ENCODE data around the gene SORT1. TPM values are rescaled to one million over a fixed set of nuclear protein-coding genes. Genes with fewer than 3 reads are reported as not detected.

SORT1 gene
- total RNA-seq, 4 donors from 2014 or later = 92.6 to 136 (median 134) TPM

GRCh38 chr1:109280862-109281261, 116.9 kb downstream of the SORT1 start:
- H3K27me3 ChIP-seq = no peaks in the 10 kb centered on the region
- peak overlapping the region in 3 of 4 donors; percentile 81 to 90 (median 86) for H3K27ac ChIP-seq (replicated peaks in 1 of 4)
- peaks cover 21 to 58% (median 48%) of the 10 kb centered on the region in 4 donors for H3K4me1 ChIP-seq
- H3K9me3 ChIP-seq = no peaks in the 10 kb centered on the region
- peaks cover 0 to 8% (median 0%) of the 10 kb centered on the region in 4 donors for H3K36me3 ChIP-seq
- WGBS = 90% methylated on average over 10 of the region's 12 CpGs
- intact Hi-C loops (cut with DNase I) = no loop called here
- no peak for DNase-seq (ENCODE audit: extremely low spot score)
- TF ChIP-seq EP300 (IDR thresholded peaks at IDR 0.05) (no peak), POLR2AphosphoS5 (IDR thresholded peaks at IDR 0.05) (no peak), POLR2A (IDR thresholded peaks at IDR 0.05; ENCODE audit: low read depth) (no peak), CTCF (IDR thresholded peaks at IDR 0.05) (no peak)
- no peak overlapping the region for H3K4me3 ChIP-seq

- 82% methylated on average over 5 of the region's 5 CpGs for WGBS
- Histone ChIP-seq H3K27me3 (no peaks in the 10 kb centered on the region), H3K27ac (replicated peaks in 1 of 4) (peak overlapping the region in 2 of 4 donors; percentile 1 to 90), H3K4me1 (peaks cover 26 to 65% (median 60%) of the 10 kb centered on the region in 4 donors), H3K4me3 (no peak overlapping the region), H3K36me3 (peaks cover 0 to 8% (median 0%) of the 10 kb centered on the region in 4 donors), H3K9me3 (no peaks in the 10 kb centered on the region)
- DNase-seq (ENCODE audit: extremely low spot score) = no peak
- intact Hi-C loops (cut with DNase I) = no loop called here
- TF ChIP-seq CTCF (IDR thresholded peaks at IDR 0.05) = no peak
- TF ChIP-seq POLR2A (IDR thresholded peaks at IDR 0.05; ENCODE audit: low read depth) = no peak
- no peak for TF ChIP-seq EP300 (IDR thresholded peaks at IDR 0.05)
- no peak for TF ChIP-seq POLR2AphosphoS5 (IDR thresholded peaks at IDR 0.05)
Observed at GRCh38 chr1:109279615-109280278, 118.0 kb downstream of the SORT1 start.

GRCh38 chr1:109277434-109278204, 120.1 kb downstream of the SORT1 start:
- intact Hi-C loops (cut with DNase I) = loop anchor here (2.0 kb wide), 1 partner anchor 121 kb away; no protein-coding TSS in a partner anchor
- H3K4me1 ChIP-seq = peaks cover 19 to 66% (median 56%) of the 10 kb centered on the region in 4 donors
- DNase-seq (ENCODE audit: extremely low spot score) = peak; percentile 95
- H3K4me3 ChIP-seq = no peak overlapping the region
- peaks cover 0 to 15% (median 4%) of the 10 kb centered on the region in 4 donors for H3K36me3 ChIP-seq
- no peaks in the 10 kb centered on the region for H3K9me3 ChIP-seq
- WGBS = 65% methylated on average over 7 of the region's 7 CpGs
- peak overlapping the region; percentile 32 to 60 (median 49) for H3K27ac ChIP-seq (replicated peaks in 1 of 4)
- peak in 1 of 2 donors; percentile 30 for TF ChIP-seq POLR2AphosphoS5 (IDR thresholded peaks at IDR 0.05)
- TF ChIP-seq CTCF (IDR thresholded peaks at IDR 0.05) = peak; percentile 88 to 94 (median 91)
- TF ChIP-seq POLR2A (IDR thresholded peaks at IDR 0.05; ENCODE audit: low read depth) = no peak
- TF ChIP-seq EP300 (IDR thresholded peaks at IDR 0.05) = no peak
- H3K27me3 ChIP-seq = no peaks in the 10 kb centered on the region

- intact Hi-C loops (cut with DNase I) = loop anchor here (2.0 kb wide), 1 partner anchor 123 kb away; no protein-coding TSS in a partner anchor
- Histone ChIP-seq H3K36me3 (peaks cover 0 to 33% (median 11%) of the 10 kb centered on the region in 4 donors), H3K4me3 (no peak overlapping the region), H3K4me1 (peaks cover 13 to 53% (median 38%) of the 10 kb centered on the region in 4 donors), H3K27me3 (no peaks in the 10 kb centered on the region), H3K9me3 (no peaks in the 10 kb centered on the region), H3K27ac (replicated peaks in 1 of 4) (peak overlapping the region; percentile 36 to 76 (median 57))
- no peak for TF ChIP-seq CTCF (IDR thresholded peaks at IDR 0.05)
- TF ChIP-seq POLR2AphosphoS5 (IDR thresholded peaks at IDR 0.05) = no peak
- no peak for TF ChIP-seq POLR2A (IDR thresholded peaks at IDR 0.05; ENCODE audit: low read depth)
- TF ChIP-seq EP300 (IDR thresholded peaks at IDR 0.05) = no peak
- WGBS = 74% methylated on average over 9 of the region's 9 CpGs
- no peak for DNase-seq (ENCODE audit: extremely low spot score)
Observed at GRCh38 chr1:109275706-109276345, 121.9 kb downstream of the SORT1 start.
